Pancreas (tissue), 10 donors: ENCODE data around the gene DTNB. TPM values are rescaled to one million over a fixed set of nuclear protein-coding genes. Genes with fewer than 3 reads are reported as not detected.
A peak's percentile ranks its signal among the peaks of the same experiment; 100 is the strongest.

Source experiments
- ATAC-seq, 4 donors: fragments of 200-7000 bp; cut with Tn5 transposase; one replicate each; pipeline versions ENCODE4 v1.8.0 to v1.9.1; 2020; ENCODE audit warnings: mild to moderate bottlenecking in 4 of 4, moderate library complexity in 4 of 4
- DNase-seq, 6 donors: peaks; one replicate each; pipeline ENCODE4 v3.0.0-alpha.2; 2020
- FAIRE-seq: peaks from 2 replicates; lab custom pipeline; 2012; peaks lifted over from hg19 to GRCh38; lab: Jason Lieb, UNC
- H3K27ac ChIP-seq, 4 donors: fragments of 200-600 bp; sonication (generic); 1 replicate in 3 of 4; 2 replicates in 1 of 4; pipeline versions ENCODE4 v1.5.0 to v1.8.0; 2020
- H3K27me3 ChIP-seq, 4 donors: fragments of 200-600 bp; one replicate each; pipeline ENCODE4 v1.8.0; 2021
- H3K36me3 ChIP-seq, 3 donors: fragments of 200-600 bp; sonication (generic) in 1 of 3; one replicate each; pipeline versions ENCODE4 v1.5.0 to v1.8.0; 2020 to 2021
- H3K4me1 ChIP-seq, 3 donors: fragments of 200-600 bp; one replicate each; pipeline ENCODE4 v1.8.0; 2021
- H3K4me3 ChIP-seq, 4 donors: fragments of 200-600 bp; sonication (generic) in 2 of 4; one replicate each; pipeline versions ENCODE4 v1.5.0 to v1.8.0; 2020 to 2021
- H3K9me3 ChIP-seq, 4 donors: fragments of 200-600 bp; one replicate each; pipeline ENCODE4 v1.8.0; 2021
- CTCF ChIP-seq, 4 donors: fragments of 200-600 bp; sonication (generic) in 3 of 4; IDR thresholded peaks; one replicate each; pipeline versions ENCODE4 v1.5.0 to v1.8.0; 2021; ENCODE audit warnings: antibody characterized with exemption in 4 of 4
- WGBS, 2 donors: extraction: QIAGEN DNeasy Blood & Tissue Kit; methylation state at CpG; one replicate each; pipeline ENCODE4 v1.1.7; 2013; 5-methylcytosine and 5-hydroxymethylcytosine counted together
- intact Hi-C, 3 donors: fragments of 100-400 bp; cut with DNase I; formaldehyde crosslinking; loops; one replicate each; pipeline versions ENCODE4 v1.11.1 to v1.14.2; 2022
- polyA plus RNA-seq, 2 donors: library from polyadenylated mRNA; stranded (reverse); fragments of 200-250 nt; gene quantifications; one replicate each; pipeline ENCODE4 v1.2.3, GENCODE V29; 2013
- total RNA-seq, 6 donors: library from RNA; stranded (reverse); fragmentation: NEBNext Ultra II Directional in 4 of 6; extraction: Animal tissue kit (Norgen Biotek cat#: 25700) in 4 of 6; gene quantifications; one replicate each; pipeline versions ENCODE4 v1.2.1 to v1.2.4, GENCODE V29; 2021 to 2023
- donor health status: healthy with polysubstance abuse.
- donor health status: DM: no; HTN: no; CAD: no; lungs with moderate emphysema.
- donor health status: DM: no; HTN: no; CAD: no.
- donor health status: control.
- donor health status: control.
- donor health status: Bipolar disorder and iron deficiency.
- donor health status: DM: yes; HTN: yes; CAD: no.
- donor health status: DM: no; HTN: no; CAD: no.
- donor health status: DM: no; HTN: no; CAD: no.
- donor health status: DM: yes; HTN: yes; CAD: no.

The DTNB gene
- total and polyA plus RNA-seq, 8 donors: 10.8 to 27.8 (median 15.1) TPM

GRCh38 chr2:25347205-25347815, 326.1 kb downstream of the DTNB start:
- Histone ChIP-seq H3K4me3 (no peak overlapping the region), H3K36me3 (no peaks in the 10 kb centered on the region), H3K27me3 (no peaks in the 10 kb centered on the region), H3K4me1 (no peaks in the 10 kb centered on the region), H3K9me3 (no peaks in the 10 kb centered on the region), H3K27ac (no peak overlapping the region)
- FAIRE-seq: no peak
- no peak for TF ChIP-seq CTCF (IDR thresholded peaks at IDR 0.05)
- DNase-seq: no peak
- 72 to 76% methylated on average over 7 of the region's 7 CpGs for WGBS, 2 donors
- ATAC-seq: peak in 1 of 4 donors; percentile 30
- intact Hi-C loops: loop anchor here in 1 of 3 donors (10.0 kb wide), 1 partner anchor 177 kb away; no protein-coding TSS in a partner anchor

- no peak for DNase-seq
- no peaks in the 10 kb centered on the region for H3K4me1 ChIP-seq
- H3K27ac ChIP-seq: no peak overlapping the region
- intact Hi-C loops: loop anchor here in 1 of 3 donors (10.0 kb wide), 1 partner anchor 181 kb away; no protein-coding TSS in a partner anchor
- 88 to 92% methylated on average over 21 of the region's 21 CpGs for WGBS, 2 donors
- TF ChIP-seq CTCF (IDR thresholded peaks at IDR 0.05): no peak
- no peak overlapping the region for H3K4me3 ChIP-seq
- no peaks in the 10 kb centered on the region for H3K36me3 ChIP-seq
- H3K27me3 ChIP-seq: no peaks in the 10 kb centered on the region
- FAIRE-seq: no peak
- ATAC-seq: no peak
- H3K9me3 ChIP-seq: no peaks in the 10 kb centered on the region
Observed at GRCh38 chr2:25343187-25343825, 330.1 kb downstream of the DTNB start.

- peak overlapping the region; percentile 44 to 90 (median 72) for H3K4me3 ChIP-seq
- WGBS, 2 donors: 16 to 18% methylated on average over 44 to 45 of the region's 45 CpGs
- H3K4me1 ChIP-seq: no peaks in the 10 kb centered on the region
- no peaks in the 10 kb centered on the region for H3K9me3 ChIP-seq
- peak overlapping the region; percentile 45 to 76 (median 62) for H3K27ac ChIP-seq
- FAIRE-seq (no peak), DNase-seq (peak; percentile 81 to 95 (median 87)), ATAC-seq (peak; percentile 83 to 93 (median 90))
- peak; percentile 96 to 99 (median 98) for TF ChIP-seq CTCF (IDR thresholded peaks at IDR 0.05)
- no peaks in the 10 kb centered on the region for H3K36me3 ChIP-seq
- H3K27me3 ChIP-seq: no peaks in the 10 kb centered on the region
- intact Hi-C loops: loop anchor here in 1 of 3 donors (10.0 kb wide), 1 partner anchor 182 kb away; no protein-coding TSS in a partner anchor
Observed at GRCh38 chr2:25342372-25343186, 330.8 kb downstream of the DTNB start.

- no peak for FAIRE-seq
- TF ChIP-seq CTCF (IDR thresholded peaks at IDR 0.05): no peak
Observed at GRCh38 chr2:25341753-25342371, 331.5 kb downstream of the DTNB start, which contains the start of gene DNMT3A. Gene DNMT3A, minus strand, starts transcription at chr2:25341925. Its CDS starts 27,941 bp downstream, at chr2:25313984.

More at GRCh38 chr2:25341753-25342371, 331.5 kb downstream of the DTNB start, which contains the start of gene DNMT3A:
- DNase-seq (peak; percentile 55 to 89 (median 69)), ATAC-seq (peak; percentile 5 to 43 (median 20))
- peak within 1 kb of the TSS; percentile 44 to 90 (median 72) for H3K4me3 ChIP-seq
- peak within 1 kb of the TSS; percentile 45 to 76 (median 66) for H3K27ac ChIP-seq
- no peaks in the 10 kb centered on the region for H3K36me3 ChIP-seq
- WGBS, 2 donors: 0 to 1% methylated on average over 45 to 99 of the region's 100 CpGs
- intact Hi-C loops: loop anchor here in 1 of 3 donors (10.0 kb wide), 1 partner anchor 183 kb away; no protein-coding TSS in a partner anchor
- H3K4me1 ChIP-seq: no peaks in the 10 kb centered on the region
- H3K27me3 ChIP-seq: no peaks in the 10 kb centered on the region
- no peaks in the 10 kb centered on the region for H3K9me3 ChIP-seq
